HepG2 (cell line): ENCODE measurements around the gene PLD2. TPM values are rescaled to one million over a fixed set of nuclear protein-coding genes. Genes with fewer than 3 reads are reported as not detected.

Source experiments
- ATAC-seq: fragments of 200-7000 bp; cut with Tn5 transposase; 3 replicates; pipeline ENCODE4 v1.9.1; 2020; ENCODE audit warnings: mild to moderate bottlenecking, moderate library complexity
- BruUV-seq: library from RNA; stranded (reverse); fragments of 400-500 nt; replicated peaks from 2 replicates; lab custom pipeline; 2021; lab: Mats Ljungman, UMichigan
- CTCF ChIA-PET: fragments of 300-600 bp; formaldehyde crosslinking; extraction: SDS; loops from one replicate; lab custom pipeline; 2021; ENCODE audit warnings: low total read pairs, inconsistent platforms, low intra/inter-chr PET ratio; lab: Yijun Ruan, JAX
- POLR2A ChIA-PET: fragments of 350-600 bp; sonication (Branson Sonifier 250); formaldehyde crosslinking; loops from one replicate; lab custom pipeline; 2020; ENCODE audit warnings: antibody characterized with exemption, inconsistent platforms; lab: Yijun Ruan, JAX
- DNase-seq: peaks from one replicate; pipeline ENCODE4 v3.0.0-alpha.2; 2015; ENCODE audit warnings: low spot score
- FAIRE-seq: peaks from 3 replicates; lab custom pipeline; 2011; peaks lifted over from hg19 to GRCh38; lab: Jason Lieb, UNC
- H2AFZ ChIP-seq: one replicate; pipeline ENCODE4 v1.6.1; 2011; ENCODE audit warnings: low read length, inconsistent platforms
- H3K27ac ChIP-seq: fragments of 300-600 bp; 3 replicates; pipeline ENCODE4 v1.8.0; 2011; ENCODE audit warnings: mixed run types, mild to moderate bottlenecking, mixed read lengths, low read length, inconsistent platforms; ENCODE audit not compliant: insufficient read depth; ENCODE audit errors: extremely low read length
- H3K27me3 ChIP-seq, 2 experiments: fragments of 200-600 bp in 1 of 2; 2 replicates in 1 of 2; 3 replicates in 1 of 2; pipeline versions ENCODE4 v1.6.0 to v1.8.0; 2011; ENCODE audit warnings: low read length in 2 of 2, mild to moderate bottlenecking in 2 of 2, moderate library complexity in 2 of 2, inconsistent platforms in 1 of 2; ENCODE audit not compliant: insufficient read depth in 2 of 2, control insufficient read depth in 1 of 2
- H3K36me3 ChIP-seq, 2 experiments: fragments of 200-600 bp in 1 of 2; replicated peaks in 1 of 2; 2 replicates in 1 of 2; 3 replicates in 1 of 2; pipeline versions ENCODE4 v1.5.1 to v1.8.0; 2011; ENCODE audit warnings: low read length in 2 of 2, inconsistent platforms in 1 of 2; ENCODE audit not compliant: insufficient read depth in 2 of 2, control insufficient read depth in 1 of 2
- H3K4me1 ChIP-seq: 2 replicates; pipeline ENCODE4 v1.5.1; 2012; ENCODE audit warnings: low read length, inconsistent platforms; ENCODE audit not compliant: insufficient read depth
- H3K4me2 ChIP-seq: 2 replicates; pipeline ENCODE4 v1.6.0; 2011; ENCODE audit warnings: low read depth, low read length, inconsistent platforms
- H3K4me3 ChIP-seq, 3 experiments: fragments of 200-600 bp in 1 of 3; sonication (generic), shearing (Covaris generic) in 1 of 3; replicated peaks in 1 of 3; 2 replicates each; pipeline ENCODE4 v1.5.1; 2011 to 2016; ENCODE audit warnings: low read length in 3 of 3, inconsistent platforms in 2 of 3, low read depth in 2 of 3, mild to moderate bottlenecking in 2 of 3, control low read depth in 1 of 3, mixed read lengths in 1 of 3; ENCODE audit not compliant: insufficient read depth in 1 of 3
- H3K79me2 ChIP-seq: one replicate; pipeline ENCODE4 v1.6.1; 2011; ENCODE audit warnings: low read length, inconsistent platforms; ENCODE audit not compliant: insufficient read depth
- H3K9ac ChIP-seq: 2 replicates; pipeline ENCODE4 v1.6.0; 2011; ENCODE audit warnings: mild to moderate bottlenecking, low read depth, low read length, inconsistent platforms; ENCODE audit not compliant: insufficient read depth
- H3K9me3 ChIP-seq: 2 replicates; pipeline ENCODE4 v1.5.1; 2012; ENCODE audit warnings: mild to moderate bottlenecking, low read length
- H4K20me1 ChIP-seq: 2 replicates; pipeline ENCODE4 v1.6.0; 2011; ENCODE audit warnings: inconsistent platforms, mild to moderate bottlenecking, low read length, moderate library complexity; ENCODE audit not compliant: insufficient read depth
- ADNP ChIP-seq: sonication (generic); formaldehyde crosslinking; IDR thresholded peaks from 2 replicates; pipeline ENCODE4 v1.4.0; 2020; ENCODE audit warnings: missing genetic modification reagents
- MAFK ChIP-seq, 2 experiments: IDR thresholded peaks in 1 of 2; conservative IDR thresholded peaks in 1 of 2; 2 replicates each; pipeline ENCODE4 v1.6.1; 2011; ENCODE audit warnings: improper control_type of control experiment in 2 of 2, low read length in 2 of 2
- RFXAP ChIP-seq: sonication (generic); formaldehyde crosslinking; IDR thresholded peaks from 2 replicates; pipeline ENCODE4 v1.4.0; 2020; ENCODE audit warnings: missing genetic modification reagents, borderline replicate concordance
- SRF ChIP-seq: IDR thresholded peaks from 2 replicates; pipeline ENCODE4 v1.6.1; 2011; ENCODE audit warnings: mild to moderate bottlenecking, low read depth, low read length, moderate library complexity
- TAF1 ChIP-seq: sonication (generic); formaldehyde crosslinking; IDR thresholded peaks from 2 replicates; pipeline ENCODE4 v1.4.0; 2020; ENCODE audit warnings: missing genetic modification reagents
- THAP11 ChIP-seq: IDR thresholded peaks from 2 replicates; pipeline ENCODE4 v1.6.1; 2016; ENCODE audit warnings: missing biosample characterization, missing genetic modification reagents
- ZBTB8A ChIP-seq: sonication (generic); formaldehyde crosslinking; IDR thresholded peaks from 2 replicates; pipeline ENCODE4 v1.4.0; 2020; ENCODE audit warnings: mild to moderate bottlenecking, low read depth, missing genetic modification reagents, borderline replicate concordance
- ZNF224 ChIP-seq: sonication (generic); formaldehyde crosslinking; IDR thresholded peaks from 2 replicates; pipeline ENCODE4 v1.5.0; 2020; ENCODE audit warnings: mild to moderate bottlenecking, missing genetic modification reagents
- ZNF256 ChIP-seq: sonication (generic); formaldehyde crosslinking; conservative IDR thresholded peaks from 2 replicates; pipeline ENCODE4 v1.4.0; 2020; ENCODE audit warnings: missing genetic modification reagents
- ZNF263 ChIP-seq: sonication (generic); formaldehyde crosslinking; IDR thresholded peaks from 2 replicates; pipeline ENCODE4 v1.4.0; 2020; ENCODE audit warnings: missing genetic modification reagents
- ZNF383 ChIP-seq: sonication (generic); formaldehyde crosslinking; IDR thresholded peaks from 2 replicates; pipeline ENCODE4 v1.4.0; 2020; ENCODE audit warnings: missing genetic modification reagents, mild to moderate bottlenecking, borderline replicate concordance
- ZNF430 ChIP-seq: sonication (generic); formaldehyde crosslinking; IDR thresholded peaks from 2 replicates; pipeline ENCODE4 v1.9.0; 2021; ENCODE audit warnings: mild to moderate bottlenecking, missing genetic modification reagents
- ZNF484 ChIP-seq: sonication (generic); formaldehyde crosslinking; IDR thresholded peaks from 2 replicates; pipeline ENCODE4 v1.5.1; 2020; ENCODE audit warnings: mild to moderate bottlenecking, low read depth, missing genetic modification reagents, borderline replicate concordance
- ZNF629 ChIP-seq: sonication (generic); formaldehyde crosslinking; conservative IDR thresholded peaks from 2 replicates; pipeline ENCODE4 v1.5.0; 2020; ENCODE audit warnings: missing genetic modification reagents
- ZNF788 ChIP-seq: sonication (generic); formaldehyde crosslinking; IDR thresholded peaks from 2 replicates; pipeline ENCODE4 v1.5.0; 2020; ENCODE audit warnings: mild to moderate bottlenecking, missing genetic modification reagents, borderline replicate concordance
- WGBS: methylation state at CpG from one replicate; pipeline ENCODE4 v1.1.6; 2017; ENCODE audit warnings: low lambda C conversion rate; 5-methylcytosine and 5-hydroxymethylcytosine counted together
- in situ Hi-C: cut with HindIII; loops from 2 replicates; pipeline ENCODE4 v1.10.0; 2017; ENCODE audit warnings: low pct_unique_long_range_greater_than_20kb; ENCODE audit not compliant: extremely low pct_ligation_motif_present
- intact Hi-C: fragments of 100-400 bp; cut with micrococcal nuclease; formaldehyde crosslinking; loops from one replicate; pipeline ENCODE4 v1.10.0; 2022; ENCODE audit not compliant: unreplicated experiment
- polyA plus RNA-seq, 8 experiments: library from polyadenylated mRNA; depleted of rRNA in 3 of 8; stranded (reverse) in 7 of 8; unstranded in 1 of 8; fragments of >200 nt; fragmentation: Illumina TruSeq in 4 of 8; extraction: Trizol in 4 of 8; gene quantifications; 2 replicates each; pipeline versions ENCODE4 v1.2.1 to v1.2.3, GENCODE V29; 2011 to 2016; ENCODE audit warnings: low read depth in 4 of 8, missing spikeins in 1 of 8, mixed read lengths in 1 of 8; ENCODE audit not compliant: insufficient read depth in 1 of 8
- total RNA-seq, 5 experiments: library from RNA; depleted of rRNA; stranded (reverse); fragments of >200 nt; fragmentation: Illumina TruSeq; extraction: Trizol; gene quantifications; 2 replicates each; pipeline ENCODE4 v1.2.3, GENCODE V29; 2016; ENCODE audit warnings: low read depth in 1 of 5
- TF ChIP-seq, protein P1 (sequence below): sonication (generic); formaldehyde crosslinking; IDR thresholded peaks from 2 replicates; pipeline ENCODE4 v1.8.0; 2022; ENCODE audit warnings: mild to moderate bottlenecking, missing genetic modification reagents
- TF ChIP-seq, protein P2 (sequence below): sonication (generic); formaldehyde crosslinking; IDR thresholded peaks from 2 replicates; pipeline ENCODE4 v1.5.1; 2020; ENCODE audit warnings: mild to moderate bottlenecking, moderate library complexity, missing genetic modification reagents
- TF ChIP-seq, protein P3 (sequence below): sonication (generic); formaldehyde crosslinking; IDR thresholded peaks from 2 replicates; pipeline ENCODE4 v1.5.0; 2020; ENCODE audit warnings: missing genetic modification reagents
- TF ChIP-seq, protein P4 (sequence below): sonication (generic); formaldehyde crosslinking; IDR thresholded peaks from 2 replicates; pipeline ENCODE4 v1.4.0; 2020; ENCODE audit warnings: missing genetic modification reagents; ENCODE audit errors: not compliant biosample characterization

Gene PLD2
- total and polyA plus RNA-seq, 2 of the 13 experiments (the other 11 are each of a cell fraction or from before 2014, with no cell fraction given) = 13.4 to 29.7 TPM

DNA sequence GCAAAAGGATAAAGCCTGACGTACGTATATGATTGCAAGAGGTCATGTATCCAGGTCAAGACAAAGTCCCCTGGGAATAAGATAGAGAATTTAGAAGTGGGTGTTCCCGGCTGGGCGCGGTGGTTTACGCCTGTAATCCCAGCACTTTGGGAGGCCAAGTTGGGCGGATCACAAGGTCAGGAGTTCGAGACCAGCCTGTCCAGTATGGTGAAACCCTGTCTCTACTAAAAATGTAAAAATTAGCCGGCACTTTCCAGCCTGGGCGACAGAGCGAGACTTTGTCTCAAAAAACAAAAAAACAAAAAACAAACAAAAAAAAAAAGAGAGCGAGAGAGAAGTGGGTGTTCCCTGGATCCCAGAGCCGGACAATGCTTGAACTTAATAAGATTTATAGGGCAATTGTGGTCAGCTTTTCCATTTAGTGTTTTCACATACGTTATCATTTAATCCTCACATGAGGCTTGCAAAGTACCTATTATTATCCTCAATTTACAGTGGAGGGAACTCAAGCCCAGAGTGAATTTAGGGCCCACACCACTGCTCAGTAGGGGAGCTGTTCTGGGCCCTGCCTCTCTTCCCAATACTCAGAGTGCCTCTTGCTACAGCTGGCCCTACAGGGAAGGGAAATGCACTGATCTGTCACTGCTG, 18.7 kb upstream of the PLD2 start:
- peaks cover 15% of the 10 kb centered on the region for H3K79me2 ChIP-seq
- WGBS = 3% methylated on average over 14 of the region's 14 CpGs
- intact Hi-C loops = loop anchor here (1.0 to 2.0 kb wide), 3 partner anchors 29 to 78 kb away; partner anchors contain the start of genes ARRB2 and MED11
- H3K4me3 ChIP-seq = peak overlapping the region; percentile 89 to 94 (median 91); a peak in 5 of 6 replicates
- peaks cover 28% of the 10 kb centered on the region for H3K4me1 ChIP-seq
- POLR2A ChIA-PET = interaction anchor here (0.7 to 6.4 kb wide), 22 partner anchors 8 to 179 kb away, joined by 3 to 317 read pairs (median 8); partner anchors contain the start of genes ARRB2, MED11, MINK1 and PELP1
- no peaks in the 10 kb centered on the region; a peak in 1 of 5 replicates for H3K27me3 ChIP-seq
- peak overlapping the region; percentile 97 for H3K9ac ChIP-seq
- no peaks in the 10 kb centered on the region for H3K9me3 ChIP-seq
- no peak overlapping the region for H2AFZ ChIP-seq
- no peak for FAIRE-seq
- peaks cover 0 to 3% of the 10 kb centered on the region in 2 experiments; a peak in 3 of 5 replicates for H3K36me3 ChIP-seq
- DNase-seq = no peak
- in situ Hi-C loops = loop anchor here (10.0 kb wide), 1 partner anchor 53 kb away; the partner anchor contains the start of genes CXCL16, MED11 and ZMYND15
- BruUV-seq = TSS peak; percentile 78
- CTCF ChIA-PET = interaction anchor here (1.3 to 4.1 kb wide), 4 partner anchors 10 to 101 kb away, joined by 4 to 51 read pairs (median 7); partner anchors contain the start of gene MED11
- H4K20me1 ChIP-seq = no peaks in the 10 kb centered on the region
- peak; percentile 51 for ATAC-seq
- H3K27ac ChIP-seq = peak overlapping the region; percentile 96
- H3K4me2 ChIP-seq = peak overlapping the region; percentile 96
- TF ChIP-seq, protein P1, sequence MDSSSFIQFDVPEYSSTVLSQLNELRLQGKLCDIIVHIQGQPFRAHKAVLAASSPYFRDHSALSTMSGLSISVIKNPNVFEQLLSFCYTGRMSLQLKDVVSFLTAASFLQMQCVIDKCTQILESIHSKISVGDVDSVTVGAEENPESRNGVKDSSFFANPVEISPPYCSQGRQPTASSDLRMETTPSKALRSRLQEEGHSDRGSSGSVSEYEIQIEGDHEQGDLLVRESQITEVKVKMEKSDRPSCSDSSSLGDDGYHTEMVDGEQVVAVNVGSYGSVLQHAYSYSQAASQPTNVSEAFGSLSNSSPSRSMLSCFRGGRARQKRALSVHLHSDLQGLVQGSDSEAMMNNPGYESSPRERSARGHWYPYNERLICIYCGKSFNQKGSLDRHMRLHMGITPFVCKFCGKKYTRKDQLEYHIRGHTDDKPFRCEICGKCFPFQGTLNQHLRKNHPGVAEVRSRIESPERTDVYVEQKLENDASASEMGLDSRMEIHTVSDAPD (CRISPR knock-in tag) = peak; percentile 5; the same call in 1 of the 2 replicates
- TF ChIP-seq ADNP (CRISPR knock-in tag) (peak; percentile 80), ZNF383 (CRISPR knock-in tag) (0 out of 2 replicates have a peak, but pooled peaks have one; percentile 16), THAP11 (CRISPR knock-in tag) (no peak), TAF1 (CRISPR knock-in tag) (no peak), ZNF484 (CRISPR knock-in tag) (no peak), SRF (no peak), ZNF263 (CRISPR knock-in tag) (0 out of 2 replicates have a peak, but pooled peaks have one; percentile 27), MAFK (conservative IDR thresholded peaks at IDR 0.05 in 1 of 2, IDR thresholded peaks at IDR 0.05 in 1 of 2; ENCODE audit: low read length in 2 of 2) (no peak), ZNF430 (no peak), ZBTB8A (CRISPR knock-in tag) (no peak), ZNF256 (CRISPR knock-in tag) (no peak), ZNF224 (CRISPR knock-in tag) (no peak), RFXAP (0 out of 2 replicates have a peak, but pooled peaks have one; percentile 31), ZNF629 (CRISPR knock-in tag) (no peak), ZNF788 (CRISPR knock-in tag) (0 out of 2 replicates have a peak, but pooled peaks have one; percentile 5)
- TF ChIP-seq, protein P2, sequence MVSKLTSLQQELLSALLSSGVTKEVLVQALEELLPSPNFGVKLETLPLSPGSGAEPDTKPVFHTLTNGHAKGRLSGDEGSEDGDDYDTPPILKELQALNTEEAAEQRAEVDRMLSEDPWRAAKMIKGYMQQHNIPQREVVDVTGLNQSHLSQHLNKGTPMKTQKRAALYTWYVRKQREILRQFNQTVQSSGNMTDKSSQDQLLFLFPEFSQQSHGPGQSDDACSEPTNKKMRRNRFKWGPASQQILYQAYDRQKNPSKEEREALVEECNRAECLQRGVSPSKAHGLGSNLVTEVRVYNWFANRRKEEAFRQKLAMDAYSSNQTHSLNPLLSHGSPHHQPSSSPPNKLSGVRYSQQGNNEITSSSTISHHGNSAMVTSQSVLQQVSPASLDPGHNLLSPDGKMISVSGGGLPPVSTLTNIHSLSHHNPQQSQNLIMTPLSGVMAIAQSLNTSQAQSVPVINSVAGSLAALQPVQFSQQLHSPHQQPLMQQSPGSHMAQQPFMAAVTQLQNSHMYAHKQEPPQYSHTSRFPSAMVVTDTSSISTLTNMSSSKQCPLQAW (CRISPR knock-in tag) = no peak
- TF ChIP-seq, protein P3, sequence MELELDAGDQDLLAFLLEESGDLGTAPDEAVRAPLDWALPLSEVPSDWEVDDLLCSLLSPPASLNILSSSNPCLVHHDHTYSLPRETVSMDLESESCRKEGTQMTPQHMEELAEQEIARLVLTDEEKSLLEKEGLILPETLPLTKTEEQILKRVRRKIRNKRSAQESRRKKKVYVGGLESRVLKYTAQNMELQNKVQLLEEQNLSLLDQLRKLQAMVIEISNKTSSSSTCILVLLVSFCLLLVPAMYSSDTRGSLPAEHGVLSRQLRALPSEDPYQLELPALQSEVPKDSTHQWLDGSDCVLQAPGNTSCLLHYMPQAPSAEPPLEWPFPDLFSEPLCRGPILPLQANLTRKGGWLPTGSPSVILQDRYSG = 0 out of 2 replicates have a peak, but pooled peaks have one; percentile 44
- TF ChIP-seq, protein P4, sequence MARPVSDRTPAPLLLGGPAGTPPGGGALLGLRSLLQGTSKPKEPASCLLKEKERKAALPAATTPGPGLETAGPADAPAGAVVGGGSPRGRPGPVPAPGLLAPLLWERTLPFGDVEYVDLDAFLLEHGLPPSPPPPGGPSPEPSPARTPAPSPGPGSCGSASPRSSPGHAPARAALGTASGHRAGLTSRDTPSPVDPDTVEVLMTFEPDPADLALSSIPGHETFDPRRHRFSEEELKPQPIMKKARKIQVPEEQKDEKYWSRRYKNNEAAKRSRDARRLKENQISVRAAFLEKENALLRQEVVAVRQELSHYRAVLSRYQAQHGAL = no peak
